Measurements from ENCODE around the gene NCOA5.
A peak's percentile ranks its signal among the peaks of the same experiment; 100 is the strongest.

The NCOA5 gene

DNA sequence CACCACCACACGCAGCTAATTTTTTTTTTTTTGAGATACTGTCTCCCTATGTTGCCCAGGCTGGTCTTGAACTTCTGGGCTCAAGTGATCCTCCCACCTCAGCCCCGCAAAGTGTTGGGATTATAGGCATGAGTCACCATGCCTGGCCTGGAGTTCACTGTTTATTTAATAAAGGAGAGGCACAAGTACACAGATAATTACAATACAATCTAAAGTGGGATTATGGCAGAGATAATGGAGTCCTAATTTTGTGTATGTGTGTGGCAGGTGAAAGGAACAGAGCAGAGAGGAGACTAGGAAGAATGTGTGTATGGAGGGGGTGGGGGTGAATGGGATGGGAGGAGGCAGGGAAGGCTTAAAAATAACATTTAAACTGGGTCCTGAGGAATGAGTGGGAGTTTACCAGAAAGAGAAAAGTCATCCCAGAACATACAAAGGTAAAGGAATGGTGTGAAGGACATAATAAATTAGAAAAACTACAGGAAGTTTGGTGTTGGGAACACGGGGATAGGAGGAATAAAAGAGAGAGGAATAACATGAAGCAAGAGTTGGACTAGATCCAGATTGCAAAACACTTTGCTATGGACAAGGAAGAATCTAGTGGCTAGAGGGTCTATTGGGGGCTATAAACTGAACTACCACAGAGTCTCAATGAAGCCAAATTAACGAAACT, 4.4 kb downstream of the NCOA5 start:
- Histone ChIP-seq H3K27me3 (replicated peaks; ENCODE audit: control insufficient read depth, insufficient read depth, low read length) (no peaks in the 10 kb centered on the region), H3K36me3 (ENCODE audit: control insufficient read depth, insufficient read depth, low read length, severe bottlenecking) (no peaks in the 10 kb centered on the region), H3K9ac (ENCODE audit: low read length) (no peak overlapping the region), H3K4me1 (ENCODE audit: control insufficient read depth, insufficient read depth, low read length) (peaks cover 54% of the 10 kb centered on the region), H3K9me3 (ENCODE audit: control insufficient read depth, low read length) (no peaks in the 10 kb centered on the region), H3K4me3 (ENCODE audit: low read length) (peak overlapping the region; percentile 26)
- peak; percentile 75 for DNase-seq (ENCODE audit: low read depth)

GRCh38 chr20:46084805-46085178, 5.0 kb downstream of the NCOA5 start:
- Histone ChIP-seq H3K36me3 (ENCODE audit: control insufficient read depth, insufficient read depth, low read length, severe bottlenecking) (no peaks in the 10 kb centered on the region), H3K4me1 (ENCODE audit: control insufficient read depth, insufficient read depth, low read length) (peaks cover 51% of the 10 kb centered on the region), H3K9ac (ENCODE audit: low read length) (no peak overlapping the region), H3K9me3 (ENCODE audit: control insufficient read depth, low read length) (no peaks in the 10 kb centered on the region), H3K27me3 (replicated peaks; ENCODE audit: control insufficient read depth, insufficient read depth, low read length) (no peaks in the 10 kb centered on the region), H3K4me3 (ENCODE audit: low read length) (no peak overlapping the region)
- DNase-seq (ENCODE audit: low read depth), result no peak

DNA sequence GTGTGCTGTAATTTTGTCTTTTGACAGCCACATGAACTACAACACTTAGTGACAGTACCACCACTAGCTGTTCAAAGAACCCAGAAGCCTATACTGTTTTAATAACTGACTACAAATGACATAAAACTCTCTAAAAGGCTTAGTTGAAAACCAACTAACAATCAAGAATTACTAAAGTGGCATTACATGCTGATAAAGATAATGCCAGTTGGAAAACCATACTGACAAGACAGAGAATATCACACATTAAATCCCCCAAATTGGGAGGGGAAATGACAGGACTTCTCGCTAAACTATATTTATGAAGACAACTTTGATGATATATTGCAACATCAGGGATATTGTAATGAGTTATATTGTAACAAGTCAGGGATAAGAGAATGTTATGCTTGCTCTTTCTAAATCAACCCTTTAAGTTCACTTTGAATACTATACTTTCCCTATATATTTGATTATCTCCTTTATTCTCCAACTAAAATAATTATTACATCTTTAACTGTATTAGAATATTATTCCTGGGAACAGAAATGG, 6.2 kb downstream of the NCOA5 start:
- H3K4me3 ChIP-seq (ENCODE audit: low read length), result no peak overlapping the region
- H3K4me1 ChIP-seq (ENCODE audit: control insufficient read depth, insufficient read depth, low read length), result peaks cover 51% of the 10 kb centered on the region
- no peaks in the 10 kb centered on the region for H3K27me3 ChIP-seq (replicated peaks; ENCODE audit: control insufficient read depth, insufficient read depth, low read length)
- H3K36me3 ChIP-seq (ENCODE audit: control insufficient read depth, insufficient read depth, low read length, severe bottlenecking), result peaks cover 11% of the 10 kb centered on the region
- H3K9me3 ChIP-seq (ENCODE audit: control insufficient read depth, low read length), result no peaks in the 10 kb centered on the region
- no peak overlapping the region for H3K9ac ChIP-seq (ENCODE audit: low read length)
- no peak for DNase-seq (ENCODE audit: low read depth)

- peaks cover 46% of the 10 kb centered on the region for H3K4me1 ChIP-seq (ENCODE audit: control insufficient read depth, insufficient read depth, low read length)
- no peaks in the 10 kb centered on the region for H3K9me3 ChIP-seq (ENCODE audit: control insufficient read depth, low read length)
- no peak overlapping the region for H3K4me3 ChIP-seq (ENCODE audit: low read length)
- H3K36me3 ChIP-seq (ENCODE audit: control insufficient read depth, insufficient read depth, low read length, severe bottlenecking), result peaks cover 16% of the 10 kb centered on the region
- no peaks in the 10 kb centered on the region for H3K27me3 ChIP-seq (replicated peaks; ENCODE audit: control insufficient read depth, insufficient read depth, low read length)
- no peak for DNase-seq (ENCODE audit: low read depth)
- H3K9ac ChIP-seq (ENCODE audit: low read length), result no peak overlapping the region
Observed at GRCh38 chr20:46083101-46083500, 6.7 kb downstream of the NCOA5 start.

DNA sequence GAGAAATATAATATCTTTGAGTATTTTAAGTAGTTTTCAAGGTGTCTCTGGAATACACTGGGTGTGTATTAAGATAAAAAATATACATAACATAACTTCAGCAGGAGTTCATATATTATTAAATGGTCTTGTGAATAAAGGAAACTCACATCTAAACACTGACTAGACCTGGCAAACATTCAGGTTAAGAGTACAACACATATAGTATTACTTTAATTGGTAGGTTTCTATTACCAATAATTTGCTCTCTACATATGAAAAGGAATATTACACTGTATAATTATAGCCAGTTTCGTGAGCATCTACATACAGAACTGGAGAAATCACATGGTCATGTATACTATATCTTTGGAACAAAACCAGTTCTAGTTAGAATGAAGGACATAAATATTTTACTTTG, 8.7 kb downstream of the NCOA5 start:
- Histone ChIP-seq H3K4me3 (ENCODE audit: low read length) (no peak overlapping the region), H3K9ac (ENCODE audit: low read length) (no peak overlapping the region), H3K36me3 (ENCODE audit: control insufficient read depth, insufficient read depth, low read length, severe bottlenecking) (peaks cover 25% of the 10 kb centered on the region), H3K27me3 (replicated peaks; ENCODE audit: control insufficient read depth, insufficient read depth, low read length) (no peaks in the 10 kb centered on the region), H3K4me1 (ENCODE audit: control insufficient read depth, insufficient read depth, low read length) (peaks cover 27% of the 10 kb centered on the region), H3K9me3 (ENCODE audit: control insufficient read depth, low read length) (no peaks in the 10 kb centered on the region)
- DNase-seq (ENCODE audit: low read depth), result no peak

GRCh38 chr20:46078954-46079353, 10.8 kb downstream of the NCOA5 start:
- H3K9me3 ChIP-seq (ENCODE audit: control insufficient read depth, low read length), result no peaks in the 10 kb centered on the region
- no peak overlapping the region for H3K9ac ChIP-seq (ENCODE audit: low read length)
- H3K27me3 ChIP-seq (replicated peaks; ENCODE audit: control insufficient read depth, insufficient read depth, low read length), result no peaks in the 10 kb centered on the region
- no peak for DNase-seq (ENCODE audit: low read depth)
- H3K4me1 ChIP-seq (ENCODE audit: control insufficient read depth, insufficient read depth, low read length), result peaks cover 11% of the 10 kb centered on the region
- H3K4me3 ChIP-seq (ENCODE audit: low read length), result no peak overlapping the region
- peaks cover 45% of the 10 kb centered on the region for H3K36me3 ChIP-seq (ENCODE audit: control insufficient read depth, insufficient read depth, low read length, severe bottlenecking)

DNA sequence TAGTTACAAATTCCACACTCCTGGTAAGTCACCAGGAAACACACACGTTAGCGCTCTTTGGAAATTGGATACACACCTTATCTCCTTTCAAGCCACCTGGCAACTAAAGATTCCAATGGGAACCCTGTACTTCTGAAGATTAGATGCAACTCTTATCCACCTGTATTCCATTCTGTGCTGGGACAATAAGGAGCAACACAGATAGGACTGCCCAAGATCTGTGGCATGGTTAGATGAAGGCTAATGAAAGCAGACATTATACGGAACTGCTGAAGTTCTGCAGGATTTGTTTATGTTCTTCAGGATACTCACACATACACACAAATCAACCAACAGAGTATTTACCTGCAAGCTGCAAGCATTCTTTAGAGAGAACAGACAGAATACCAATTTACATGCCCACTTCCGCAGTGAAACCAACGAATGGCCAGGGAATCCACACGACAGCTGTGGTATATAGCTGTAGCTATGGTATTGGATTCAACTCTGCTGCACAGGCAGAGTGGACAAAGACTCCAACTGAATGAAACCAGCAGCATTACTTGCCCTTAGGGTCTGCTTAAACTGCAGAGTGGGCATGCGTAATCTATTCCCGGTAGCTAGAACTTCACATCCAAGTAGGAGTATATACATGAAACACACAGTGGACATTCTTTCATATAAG, 12.0 kb downstream of the NCOA5 start:
- Histone ChIP-seq H3K9me3 (ENCODE audit: control insufficient read depth, low read length) (no peaks in the 10 kb centered on the region), H3K4me3 (ENCODE audit: low read length) (no peak overlapping the region), H3K4me1 (ENCODE audit: control insufficient read depth, insufficient read depth, low read length) (no peaks in the 10 kb centered on the region), H3K9ac (ENCODE audit: low read length) (no peak overlapping the region), H3K36me3 (ENCODE audit: control insufficient read depth, insufficient read depth, low read length, severe bottlenecking) (peaks cover 49% of the 10 kb centered on the region), H3K27me3 (replicated peaks; ENCODE audit: control insufficient read depth, insufficient read depth, low read length) (no peaks in the 10 kb centered on the region)
- no peak for DNase-seq (ENCODE audit: low read depth)

DNA sequence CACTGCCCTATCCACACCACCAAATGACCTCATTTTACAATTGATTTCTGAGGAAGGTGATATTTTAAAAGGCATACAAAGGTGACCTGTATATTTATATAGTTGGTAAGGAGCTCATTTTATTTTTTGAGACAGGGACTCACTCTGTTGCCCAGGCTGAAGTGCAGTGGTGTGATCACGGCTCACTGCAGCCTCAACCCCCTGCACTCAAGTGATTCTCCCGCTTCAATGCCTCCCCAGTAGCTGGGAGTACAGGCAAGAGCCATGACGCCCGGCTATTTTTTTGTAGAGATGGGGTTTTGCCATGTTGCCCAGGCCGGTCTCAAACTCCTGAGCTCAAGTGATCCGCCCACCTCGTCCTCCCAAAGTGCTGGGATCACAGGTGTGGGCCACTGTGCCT, 13.0 kb downstream of the NCOA5 start:
- Histone ChIP-seq H3K36me3 (ENCODE audit: control insufficient read depth, insufficient read depth, low read length, severe bottlenecking) (peaks cover 49% of the 10 kb centered on the region), H3K9me3 (ENCODE audit: control insufficient read depth, low read length) (no peaks in the 10 kb centered on the region), H3K27me3 (replicated peaks; ENCODE audit: control insufficient read depth, insufficient read depth, low read length) (no peaks in the 10 kb centered on the region), H3K4me1 (ENCODE audit: control insufficient read depth, insufficient read depth, low read length) (no peaks in the 10 kb centered on the region), H3K4me3 (ENCODE audit: low read length) (no peak overlapping the region), H3K9ac (ENCODE audit: low read length) (no peak overlapping the region)
- no peak for DNase-seq (ENCODE audit: low read depth)

DNA sequence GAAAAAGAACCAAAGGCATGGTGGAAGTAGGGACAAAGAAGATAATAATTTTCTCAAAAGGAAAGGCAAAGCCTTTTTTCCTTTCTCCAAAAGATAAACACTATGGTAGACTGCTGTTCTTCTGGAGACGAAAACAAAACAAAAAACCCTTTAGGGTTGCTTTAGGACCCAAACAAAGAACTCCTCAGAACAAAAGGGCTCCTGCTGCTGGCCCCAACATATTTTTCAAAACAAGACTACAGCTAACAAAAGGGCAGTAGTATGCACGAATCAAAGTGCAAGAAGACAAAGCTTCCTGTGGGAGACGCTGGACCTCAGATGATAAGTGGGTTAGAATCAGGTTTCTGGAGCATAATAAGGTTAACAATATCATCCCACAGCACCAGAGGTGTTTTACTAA, 15.8 kb downstream of the NCOA5 start:
- H3K4me1 ChIP-seq (ENCODE audit: control insufficient read depth, insufficient read depth, low read length), result peaks cover 13% of the 10 kb centered on the region
- H3K36me3 ChIP-seq (ENCODE audit: control insufficient read depth, insufficient read depth, low read length, severe bottlenecking), result peaks cover 56% of the 10 kb centered on the region
- no peak overlapping the region for H3K9ac ChIP-seq (ENCODE audit: low read length)
- no peak for DNase-seq (ENCODE audit: low read depth)
- no peak overlapping the region for H3K4me3 ChIP-seq (ENCODE audit: low read length)
- no peaks in the 10 kb centered on the region for H3K9me3 ChIP-seq (ENCODE audit: control insufficient read depth, low read length)
- no peaks in the 10 kb centered on the region for H3K27me3 ChIP-seq (replicated peaks; ENCODE audit: control insufficient read depth, insufficient read depth, low read length)

DNA sequence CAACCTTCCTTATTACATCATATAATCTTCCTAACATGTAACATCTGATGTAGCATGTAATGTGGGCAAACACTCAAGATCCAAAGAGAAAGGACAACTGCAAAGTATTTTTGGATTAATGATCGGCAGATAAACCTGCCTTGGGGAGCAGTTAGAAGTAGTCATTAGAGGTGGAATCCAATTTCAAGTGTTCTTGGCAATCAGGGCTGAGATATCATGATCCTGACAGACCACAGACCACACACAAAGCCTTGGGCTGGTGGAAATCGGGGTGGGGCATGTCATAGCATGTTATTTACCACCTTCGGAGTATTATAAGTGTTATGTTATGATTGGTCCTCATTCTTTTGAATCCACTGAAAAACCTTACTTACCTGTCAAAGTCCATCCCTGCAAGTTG, 16.3 kb downstream of the NCOA5 start:
- Histone ChIP-seq H3K9me3 (ENCODE audit: control insufficient read depth, low read length) (no peaks in the 10 kb centered on the region), H3K9ac (ENCODE audit: low read length) (no peak overlapping the region), H3K27me3 (replicated peaks; ENCODE audit: control insufficient read depth, insufficient read depth, low read length) (no peaks in the 10 kb centered on the region)

GRCh38 chr20:46073024-46073423, 16.7 kb downstream of the NCOA5 start:
- no peaks in the 10 kb centered on the region for H3K27me3 ChIP-seq (replicated peaks; ENCODE audit: control insufficient read depth, insufficient read depth, low read length)
- no peak overlapping the region for H3K4me3 ChIP-seq (ENCODE audit: low read length)
- no peaks in the 10 kb centered on the region for H3K9me3 ChIP-seq (ENCODE audit: control insufficient read depth, low read length)
- peaks cover 13% of the 10 kb centered on the region for H3K4me1 ChIP-seq (ENCODE audit: control insufficient read depth, insufficient read depth, low read length)
- H3K9ac ChIP-seq (ENCODE audit: low read length), result no peak overlapping the region
- H3K36me3 ChIP-seq (ENCODE audit: control insufficient read depth, insufficient read depth, low read length, severe bottlenecking), result peaks cover 53% of the 10 kb centered on the region
- DNase-seq (ENCODE audit: low read depth), result no peak

More for the DNA sequence above, 16.3 kb downstream of the NCOA5 start:
- Histone ChIP-seq H3K36me3 (ENCODE audit: control insufficient read depth, insufficient read depth, low read length, severe bottlenecking) (peaks cover 53% of the 10 kb centered on the region), H3K4me1 (ENCODE audit: control insufficient read depth, insufficient read depth, low read length) (peaks cover 13% of the 10 kb centered on the region), H3K4me3 (ENCODE audit: low read length) (no peak overlapping the region)
- no peak for DNase-seq (ENCODE audit: low read depth)

All from adipocyte (in vitro differentiated cells).